Measurements from ENCODE around the gene USHBP1. TPM values are rescaled to one million over a fixed set of nuclear protein-coding genes. Genes with fewer than 3 reads are reported as not detected.

The USHBP1 gene
- total RNA-seq, 1 donor from 2014 or later: not detected

DNA sequence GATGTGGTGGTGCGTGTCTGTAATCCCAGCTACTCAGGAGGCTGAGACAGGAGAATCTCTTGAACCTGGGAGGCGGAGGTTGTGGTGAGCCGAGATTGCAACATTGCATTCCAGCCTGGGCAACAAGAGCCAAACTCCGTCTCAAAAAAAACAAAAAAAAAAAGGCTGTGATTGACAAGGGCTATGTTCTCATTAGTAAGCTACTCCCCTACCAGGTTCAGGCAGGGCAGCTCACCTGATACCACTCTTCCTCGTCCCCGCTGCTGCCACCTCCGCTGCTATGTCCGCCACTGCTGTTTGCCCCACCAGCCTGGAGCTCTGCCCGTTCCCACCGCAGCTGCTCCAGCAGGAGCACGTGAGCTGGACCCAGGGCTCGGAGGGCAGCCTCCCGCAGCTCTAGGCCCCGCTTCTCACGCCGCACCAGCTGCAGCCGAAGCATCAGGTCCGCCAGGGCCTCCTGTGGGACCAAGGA lies 9.4 kb downstream of the USHBP1 start:
- DNase-seq (ENCODE audit: low read depth) (peak; percentile 63), FAIRE-seq (peak; percentile 64)
- Histone ChIP-seq H3K27me3 (ENCODE audit: control insufficient read depth, insufficient read depth, low read length) (no peaks in the 10 kb centered on the region), H3K36me3 (ENCODE audit: control insufficient read depth, insufficient read depth, low read length) (no peaks in the 10 kb centered on the region), H3K4me3 (ENCODE audit: low read depth, low read length) (no peak overlapping the region)
- TF ChIP-seq, protein P1, sequence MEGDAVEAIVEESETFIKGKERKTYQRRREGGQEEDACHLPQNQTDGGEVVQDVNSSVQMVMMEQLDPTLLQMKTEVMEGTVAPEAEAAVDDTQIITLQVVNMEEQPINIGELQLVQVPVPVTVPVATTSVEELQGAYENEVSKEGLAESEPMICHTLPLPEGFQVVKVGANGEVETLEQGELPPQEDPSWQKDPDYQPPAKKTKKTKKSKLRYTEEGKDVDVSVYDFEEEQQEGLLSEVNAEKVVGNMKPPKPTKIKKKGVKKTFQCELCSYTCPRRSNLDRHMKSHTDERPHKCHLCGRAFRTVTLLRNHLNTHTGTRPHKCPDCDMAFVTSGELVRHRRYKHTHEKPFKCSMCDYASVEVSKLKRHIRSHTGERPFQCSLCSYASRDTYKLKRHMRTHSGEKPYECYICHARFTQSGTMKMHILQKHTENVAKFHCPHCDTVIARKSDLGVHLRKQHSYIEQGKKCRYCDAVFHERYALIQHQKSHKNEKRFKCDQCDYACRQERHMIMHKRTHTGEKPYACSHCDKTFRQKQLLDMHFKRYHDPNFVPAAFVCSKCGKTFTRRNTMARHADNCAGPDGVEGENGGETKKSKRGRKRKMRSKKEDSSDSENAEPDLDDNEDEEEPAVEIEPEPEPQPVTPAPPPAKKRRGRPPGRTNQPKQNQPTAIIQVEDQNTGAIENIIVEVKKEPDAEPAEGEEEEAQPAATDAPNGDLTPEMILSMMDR (IDR thresholded peaks at IDR 0.05; ENCODE audit: insufficient read depth, low read length, severe bottlenecking): no peak

DNA sequence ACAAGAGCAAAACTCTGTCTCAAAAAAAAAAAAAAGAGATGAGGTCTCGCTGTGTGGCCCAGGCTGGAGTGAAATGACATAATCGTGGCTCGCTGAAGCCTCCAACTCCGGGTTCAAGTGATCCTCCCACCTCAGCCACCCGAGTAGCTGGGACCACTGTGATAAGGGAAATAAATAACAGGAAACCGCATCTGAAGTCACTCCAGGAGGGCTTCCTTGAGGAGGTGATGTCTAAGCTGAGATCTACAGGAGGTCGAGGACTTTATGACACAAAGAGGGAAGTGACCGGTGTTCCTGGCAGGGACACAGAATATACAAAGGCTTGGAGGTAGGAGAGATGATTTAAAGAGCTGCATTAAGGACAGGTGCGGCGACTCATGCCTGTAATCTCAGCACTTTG lies 9.9 kb downstream of the USHBP1 start:
- H3K36me3 ChIP-seq (ENCODE audit: control insufficient read depth, insufficient read depth, low read length): no peaks in the 10 kb centered on the region
- FAIRE-seq (no peak), DNase-seq (ENCODE audit: low read depth) (no peak)
- TF ChIP-seq, protein P1 (IDR thresholded peaks at IDR 0.05; ENCODE audit: insufficient read depth, low read length, severe bottlenecking): no peak
- H3K27me3 ChIP-seq (ENCODE audit: control insufficient read depth, insufficient read depth, low read length): no peaks in the 10 kb centered on the region
- no peak overlapping the region for H3K4me3 ChIP-seq (ENCODE audit: low read depth, low read length)

- Histone ChIP-seq H3K36me3 (ENCODE audit: control insufficient read depth, insufficient read depth, low read length) (no peaks in the 10 kb centered on the region), H3K4me3 (ENCODE audit: low read depth, low read length) (no peak overlapping the region), H3K27me3 (ENCODE audit: control insufficient read depth, insufficient read depth, low read length) (no peaks in the 10 kb centered on the region)
- FAIRE-seq: no peak
- DNase-seq (ENCODE audit: low read depth): peak; percentile 82
- TF ChIP-seq, protein P1 (IDR thresholded peaks at IDR 0.05; ENCODE audit: insufficient read depth, low read length, severe bottlenecking): no peak
These were observed 14.5 kb downstream of the USHBP1 start for GRCh38 chr19:17249887-17250548.

GRCh38 chr19:17248011-17248776 lies 16.4 kb downstream of the USHBP1 start:
- no peaks in the 10 kb centered on the region for H3K36me3 ChIP-seq (ENCODE audit: control insufficient read depth, insufficient read depth, low read length)
- H3K27me3 ChIP-seq (ENCODE audit: control insufficient read depth, insufficient read depth, low read length): no peaks in the 10 kb centered on the region
- no peak for FAIRE-seq
- no peak overlapping the region for H3K4me3 ChIP-seq (ENCODE audit: low read depth, low read length)
- peak; percentile 70 for DNase-seq (ENCODE audit: low read depth)
- TF ChIP-seq, protein P1 (IDR thresholded peaks at IDR 0.05; ENCODE audit: insufficient read depth, low read length, severe bottlenecking): no peak

GRCh38 chr19:17246681-17247425 lies 17.7 kb downstream of the USHBP1 start:
- H3K36me3 ChIP-seq (ENCODE audit: control insufficient read depth, insufficient read depth, low read length): no peaks in the 10 kb centered on the region
- H3K27me3 ChIP-seq (ENCODE audit: control insufficient read depth, insufficient read depth, low read length): no peaks in the 10 kb centered on the region
- peak overlapping the region; percentile 45 for H3K4me3 ChIP-seq (ENCODE audit: low read depth, low read length)
- TF ChIP-seq, protein P1 (IDR thresholded peaks at IDR 0.05; ENCODE audit: insufficient read depth, low read length, severe bottlenecking): no peak
- FAIRE-seq (no peak), DNase-seq (ENCODE audit: low read depth) (peak; percentile 66)

All from bronchial epithelial cell (primary cell).